T-helper 1 cell treated with Interleukin-12 subunit alpha and Interleukin-12 subunit beta and Interleukin-4 antibody, amounts not matched to agents 30 μg/mL and 1 μg/mL, for 36 hours (primary cell): ENCODE results near the gene PPAN.

Experiments
- H3K27ac Mint-ChIP-seq: one replicate; pipeline ENCODE4 v1.8.0; 2021; ENCODE audit warnings: mild to moderate bottlenecking, mixed read lengths
- H3K27me3 Mint-ChIP-seq: one replicate; pipeline ENCODE4 v1.8.0; 2021; ENCODE audit warnings: low read depth, mixed read lengths
- H3K36me3 Mint-ChIP-seq: one replicate; pipeline ENCODE4 v1.8.0; 2021; ENCODE audit warnings: low read depth, mixed read lengths
- H3K4me1 Mint-ChIP-seq: one replicate; pipeline ENCODE4 v1.8.0; 2021; ENCODE audit warnings: low read depth, mixed read lengths
- H3K4me3 Mint-ChIP-seq: one replicate; pipeline ENCODE4 v1.8.0; 2021; ENCODE audit warnings: mild to moderate bottlenecking, moderate library complexity, mixed read lengths
- H3K9me3 Mint-ChIP-seq: one replicate; pipeline ENCODE4 v1.8.0; 2021; ENCODE audit warnings: mixed read lengths

PPAN gene

DNA sequence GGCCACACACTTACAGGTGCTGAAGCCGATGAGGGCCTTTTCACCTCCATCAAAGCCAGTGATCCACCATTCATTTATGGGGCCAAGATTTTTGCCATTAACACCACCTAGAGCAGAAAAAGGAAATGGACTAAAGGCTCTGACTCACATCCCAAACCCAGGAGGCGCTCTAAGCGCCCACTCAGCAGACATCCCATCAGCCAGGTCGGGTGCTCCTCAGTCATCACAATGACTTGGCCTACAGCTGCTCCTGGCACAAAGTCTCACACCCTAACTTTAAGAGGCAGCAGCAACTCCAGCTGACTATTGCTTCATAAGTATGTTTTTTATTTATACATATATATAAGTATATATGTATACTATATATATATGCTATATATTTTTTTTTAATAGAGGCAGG lies 49.7 kb downstream of the PPAN start:
- Mint-ChIP-seq H3K9me3 (no peaks in the 10 kb centered on the region), H3K27ac (no peak overlapping the region), H3K36me3 (peaks cover 67% of the 10 kb centered on the region), H3K27me3 (no peaks in the 10 kb centered on the region), H3K4me3 (no peak overlapping the region), H3K4me1 (no peaks in the 10 kb centered on the region)

DNA sequence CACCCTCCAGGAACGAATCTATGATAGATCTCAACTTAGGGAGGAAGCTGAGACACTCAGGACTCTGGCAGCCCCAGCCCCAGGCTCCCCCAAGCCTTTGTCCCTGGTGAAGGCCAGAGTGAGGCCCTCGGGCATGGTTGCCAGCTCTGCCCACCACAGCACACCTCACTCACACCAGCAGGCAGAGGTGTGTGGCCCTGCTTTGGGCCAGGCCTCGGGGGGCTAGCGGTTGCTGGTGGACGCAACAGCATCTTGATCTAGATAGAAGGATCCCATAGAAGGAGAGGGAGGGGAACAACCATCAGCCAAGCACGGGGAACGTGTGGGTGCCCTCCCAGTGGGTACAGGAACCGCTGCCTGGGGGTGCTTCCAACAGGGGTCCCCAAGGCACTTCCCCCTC lies 51.9 kb downstream of the PPAN start:
- H3K4me3 Mint-ChIP-seq, result no peak overlapping the region
- H3K27me3 Mint-ChIP-seq, result no peaks in the 10 kb centered on the region
- no peaks in the 10 kb centered on the region for H3K9me3 Mint-ChIP-seq
- H3K4me1 Mint-ChIP-seq, result no peaks in the 10 kb centered on the region
- H3K27ac Mint-ChIP-seq, result no peak overlapping the region
- H3K36me3 Mint-ChIP-seq, result peaks cover 55% of the 10 kb centered on the region

DNA sequence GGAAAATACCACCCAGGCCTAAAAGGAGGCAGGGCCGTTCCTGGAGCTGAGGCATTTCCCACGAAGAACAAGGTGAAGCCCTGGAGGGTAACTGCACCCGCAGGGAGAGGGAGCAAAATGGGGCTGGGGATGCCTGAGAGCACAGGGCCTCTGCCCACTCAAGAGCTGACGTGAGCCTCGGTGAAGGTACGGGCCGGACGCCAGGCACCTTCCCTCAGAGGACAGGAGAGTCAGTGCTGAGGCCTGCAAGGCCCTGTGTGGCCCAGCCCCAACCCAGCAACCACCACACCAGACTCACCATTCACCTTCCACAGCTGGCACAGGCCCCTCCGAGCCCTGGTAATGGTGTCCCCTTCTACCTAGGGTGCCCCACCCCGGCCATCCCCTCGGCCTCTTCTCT lies 52.3 kb downstream of the PPAN start:
- Mint-ChIP-seq H3K27ac (no peak overlapping the region), H3K4me3 (no peak overlapping the region), H3K9me3 (no peaks in the 10 kb centered on the region), H3K36me3 (peaks cover 57% of the 10 kb centered on the region), H3K27me3 (no peaks in the 10 kb centered on the region), H3K4me1 (no peaks in the 10 kb centered on the region)

DNA sequence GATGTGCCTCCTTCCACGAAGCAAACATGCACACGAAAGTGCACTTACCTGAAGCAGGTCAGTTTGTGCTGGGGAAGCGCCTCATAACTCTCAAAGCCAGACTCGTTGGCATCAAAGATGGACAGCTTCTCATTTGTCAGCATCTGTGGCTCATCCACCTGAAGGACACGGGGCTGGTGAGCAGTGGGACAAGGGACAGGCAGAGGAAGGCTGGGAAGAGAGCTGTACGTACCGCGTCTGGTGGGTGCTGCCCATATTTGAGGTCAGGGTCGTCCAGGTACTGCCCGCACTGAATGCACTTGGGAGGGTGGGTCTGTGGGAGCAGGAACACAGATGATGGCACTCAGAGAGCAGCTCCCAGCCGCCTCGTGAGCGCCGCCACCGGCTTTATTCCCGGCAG lies 53.4 kb downstream of the PPAN start:
- H3K4me3 Mint-ChIP-seq, result no peak overlapping the region
- H3K4me1 Mint-ChIP-seq, result no peaks in the 10 kb centered on the region
- no peaks in the 10 kb centered on the region for H3K27me3 Mint-ChIP-seq
- H3K27ac Mint-ChIP-seq, result no peak overlapping the region
- H3K9me3 Mint-ChIP-seq, result no peaks in the 10 kb centered on the region
- peaks cover 50% of the 10 kb centered on the region for H3K36me3 Mint-ChIP-seq
